T47D (cell line): ENCODE data around the gene MINDY2.
"Not testable (repeated sequence)": the region's sequence is repeated elsewhere in the genome, so short reads cannot be mapped to it uniquely, and the experiment has no call there.

Source experiments
- DNase-seq, 2 experiments: peaks; one replicate each; pipeline versions ENCODE4 v3.0.0 to v3.0.0-alpha.2; 2011 to 2012; ENCODE audit warnings: low read depth in 1 of 2, low spot score in 1 of 2
- JUND ChIP-seq: IDR thresholded peaks from 2 replicates; pipeline ENCODE4 v1.6.1; 2012; ENCODE audit warnings: low read depth
- in situ Hi-C: cut with HindIII; loops from 2 replicates; pipeline ENCODE4 v1.10.0; 2016; ENCODE audit warnings: low sequenced_read_pairs, low pct_unique_long_range_greater_than_20kb

Gene MINDY2

GRCh38 chr15:58761010-58761388 lies 10.1 kb upstream of the MINDY2 start:
- no peak for TF ChIP-seq JUND
- peak in 1 of 2 experiments; percentile 13 for DNase-seq
- in situ Hi-C loops: no loop called here

GRCh38 chr15:58762285-58762684 lies 8.8 kb upstream of the MINDY2 start:
- DNase-seq: no peak
- TF ChIP-seq JUND: no peak
- in situ Hi-C loops: no loop called here

GRCh38 chr15:58762731-58763130 lies 8.4 kb upstream of the MINDY2 start:
- in situ Hi-C loops: no loop called here
- no peak for TF ChIP-seq JUND
- no peak for DNase-seq

GRCh38 chr15:58764468-58764867 lies 6.6 kb upstream of the MINDY2 start:
- no peak for TF ChIP-seq JUND
- DNase-seq: no peak
- in situ Hi-C loops: no loop called here

- in situ Hi-C loops: no loop called here
- no peak for DNase-seq
- TF ChIP-seq JUND: no peak
Measured at GRCh38 chr15:58766290-58766689, 4.8 kb upstream of the MINDY2 start.

GRCh38 chr15:58768601-58769004 lies 2.5 kb upstream of the MINDY2 start:
- in situ Hi-C loops, DNase-seq: not testable (repeated sequence)

- no peak for TF ChIP-seq JUND
- DNase-seq: peak in 1 of 2 experiments; percentile 33
- in situ Hi-C loops: no loop called here
Measured at GRCh38 chr15:58770519-58770856, 614 bp upstream of the MINDY2 start.

GRCh38 chr15:58771621-58772250 lies 634 bp downstream of the MINDY2 start:
- DNase-seq: peak; percentile 31 to 39
- no peak for TF ChIP-seq JUND
- in situ Hi-C loops: no loop called here

- no peak for DNase-seq
- TF ChIP-seq JUND: no peak
- in situ Hi-C loops: no loop called here
Measured at GRCh38 chr15:58773024-58773423, 1.9 kb downstream of the MINDY2 start.

GRCh38 chr15:58775402-58775801 lies 4.3 kb downstream of the MINDY2 start:
- in situ Hi-C loops: no loop called here
- DNase-seq: no peak
- no peak for TF ChIP-seq JUND

- DNase-seq: no peak
- no peak for TF ChIP-seq JUND
- in situ Hi-C loops: no loop called here
Measured at GRCh38 chr15:58777107-58777506, 6.0 kb downstream of the MINDY2 start.

GRCh38 chr15:58779554-58779953 lies 8.5 kb downstream of the MINDY2 start:
- no peak for DNase-seq
- in situ Hi-C loops: no loop called here
- TF ChIP-seq JUND: no peak

- no peak for DNase-seq
- TF ChIP-seq JUND: no peak
- in situ Hi-C loops: no loop called here
Measured at GRCh38 chr15:58785355-58785754, 14.3 kb downstream of the MINDY2 start.

- DNase-seq: no peak
- in situ Hi-C loops: no loop called here
- no peak for TF ChIP-seq JUND
Measured at GRCh38 chr15:58788056-58788710, 17.1 kb downstream of the MINDY2 start.
